ENCODE measurements around the gene PRKAG1. TPM values are rescaled to one million over a fixed set of nuclear protein-coding genes. Genes with fewer than 3 reads are reported as not detected.

PRKAG1 gene
- total RNA-seq, 1 donor from 2014 or later = 58.2 TPM

DNA sequence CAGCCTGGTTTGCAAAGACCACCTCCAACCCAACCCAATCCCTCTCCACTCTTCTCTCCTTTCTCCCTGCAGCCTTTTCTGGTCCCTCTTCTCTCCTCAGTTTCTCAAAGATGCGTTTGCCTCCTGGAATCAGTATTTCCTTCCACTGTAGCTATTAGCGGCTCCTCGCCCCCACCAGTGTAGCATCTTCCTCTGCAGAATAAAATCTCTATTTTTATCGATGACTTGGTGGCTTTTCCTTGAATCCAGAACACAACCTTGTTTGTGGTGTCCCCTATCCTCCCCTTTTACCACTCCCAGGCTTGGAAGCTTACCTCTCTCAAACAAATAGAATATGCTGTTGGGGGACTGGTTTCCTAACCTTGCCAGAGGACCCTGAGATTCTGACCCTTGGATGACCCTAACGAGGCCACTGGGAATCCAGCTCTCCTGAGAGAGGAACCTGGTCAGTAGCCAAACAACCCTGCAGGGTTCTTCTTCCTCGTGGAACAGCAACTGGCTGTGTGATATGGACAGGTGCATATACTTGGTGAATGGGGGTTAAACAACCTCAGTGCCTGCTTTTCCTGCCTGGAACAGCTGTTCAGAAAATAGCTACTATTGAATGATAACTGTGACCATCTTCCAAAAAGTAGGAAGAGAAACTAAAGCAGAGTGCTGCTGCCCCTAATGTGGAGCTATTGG lies 36.0 kb downstream of the PRKAG1 start:
- Mint-ChIP-seq H3K27me3 (ENCODE audit: unreplicated experiment) (peaks cover 42% of the 10 kb centered on the region), H3K4me1 (ENCODE audit: low read depth, unreplicated experiment) (peaks cover 13% of the 10 kb centered on the region), H3K36me3 (ENCODE audit: unreplicated experiment) (peaks cover 2% of the 10 kb centered on the region), H3K4me3 (ENCODE audit: unreplicated experiment) (no peak overlapping the region), H3K9me3 (ENCODE audit: unreplicated experiment) (peaks cover 10% of the 10 kb centered on the region), H3K27ac (ENCODE audit: unreplicated experiment) (no peak overlapping the region)
- DNase-seq = no peak
- TF ChIP-seq, protein P1, sequence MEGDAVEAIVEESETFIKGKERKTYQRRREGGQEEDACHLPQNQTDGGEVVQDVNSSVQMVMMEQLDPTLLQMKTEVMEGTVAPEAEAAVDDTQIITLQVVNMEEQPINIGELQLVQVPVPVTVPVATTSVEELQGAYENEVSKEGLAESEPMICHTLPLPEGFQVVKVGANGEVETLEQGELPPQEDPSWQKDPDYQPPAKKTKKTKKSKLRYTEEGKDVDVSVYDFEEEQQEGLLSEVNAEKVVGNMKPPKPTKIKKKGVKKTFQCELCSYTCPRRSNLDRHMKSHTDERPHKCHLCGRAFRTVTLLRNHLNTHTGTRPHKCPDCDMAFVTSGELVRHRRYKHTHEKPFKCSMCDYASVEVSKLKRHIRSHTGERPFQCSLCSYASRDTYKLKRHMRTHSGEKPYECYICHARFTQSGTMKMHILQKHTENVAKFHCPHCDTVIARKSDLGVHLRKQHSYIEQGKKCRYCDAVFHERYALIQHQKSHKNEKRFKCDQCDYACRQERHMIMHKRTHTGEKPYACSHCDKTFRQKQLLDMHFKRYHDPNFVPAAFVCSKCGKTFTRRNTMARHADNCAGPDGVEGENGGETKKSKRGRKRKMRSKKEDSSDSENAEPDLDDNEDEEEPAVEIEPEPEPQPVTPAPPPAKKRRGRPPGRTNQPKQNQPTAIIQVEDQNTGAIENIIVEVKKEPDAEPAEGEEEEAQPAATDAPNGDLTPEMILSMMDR (IDR thresholded peaks at IDR 0.05; ENCODE audit: partially characterized antibody, unreplicated experiment) = no peak

DNA sequence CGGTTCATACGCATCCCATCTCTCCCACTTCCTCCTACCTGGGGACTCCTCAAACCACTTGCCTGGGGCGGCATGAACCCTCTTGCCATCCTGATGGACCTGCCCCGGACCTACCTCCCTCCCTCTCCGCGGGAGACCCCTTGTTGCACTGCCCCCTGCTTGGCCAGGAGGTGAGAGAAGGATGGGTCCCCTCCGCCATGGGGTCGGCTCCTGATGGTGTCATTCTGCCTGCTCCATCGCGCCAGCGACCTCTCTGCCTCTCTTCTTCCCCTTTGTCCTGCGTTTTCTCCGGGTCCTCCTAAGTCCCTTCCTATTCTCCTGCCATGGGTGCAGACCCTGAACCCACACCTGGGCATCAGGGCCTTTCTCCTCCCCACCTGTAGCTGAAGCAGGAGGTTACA lies 36.8 kb downstream of the PRKAG1 start:
- Mint-ChIP-seq H3K27me3 (ENCODE audit: unreplicated experiment) (peaks cover 47% of the 10 kb centered on the region), H3K36me3 (ENCODE audit: unreplicated experiment) (no peaks in the 10 kb centered on the region), H3K27ac (ENCODE audit: unreplicated experiment) (no peak overlapping the region), H3K9me3 (ENCODE audit: unreplicated experiment) (peaks cover 14% of the 10 kb centered on the region), H3K4me1 (ENCODE audit: low read depth, unreplicated experiment) (peaks cover 13% of the 10 kb centered on the region), H3K4me3 (ENCODE audit: unreplicated experiment) (peak overlapping the region; percentile 74)
- TF ChIP-seq, protein P1 (IDR thresholded peaks at IDR 0.05; ENCODE audit: partially characterized antibody, unreplicated experiment) = no peak
- DNase-seq = no peak

- peak; percentile 40 for DNase-seq
- Mint-ChIP-seq H3K36me3 (ENCODE audit: unreplicated experiment) (no peaks in the 10 kb centered on the region), H3K27me3 (ENCODE audit: unreplicated experiment) (peaks cover 50% of the 10 kb centered on the region), H3K4me3 (ENCODE audit: unreplicated experiment) (peak overlapping the region; percentile 74), H3K4me1 (ENCODE audit: low read depth, unreplicated experiment) (peaks cover 13% of the 10 kb centered on the region), H3K9me3 (ENCODE audit: unreplicated experiment) (peaks cover 14% of the 10 kb centered on the region), H3K27ac (ENCODE audit: unreplicated experiment) (no peak overlapping the region)
- TF ChIP-seq, protein P1 (IDR thresholded peaks at IDR 0.05; ENCODE audit: partially characterized antibody, unreplicated experiment) = no peak
These were observed 37.4 kb downstream of the PRKAG1 start for GRCh38 chr12:48980953-48981756.

- peak overlapping the region; percentile 64 for H3K4me3 Mint-ChIP-seq (ENCODE audit: unreplicated experiment)
- peaks cover 54% of the 10 kb centered on the region for H3K27me3 Mint-ChIP-seq (ENCODE audit: unreplicated experiment)
- no peak overlapping the region for H3K27ac Mint-ChIP-seq (ENCODE audit: unreplicated experiment)
- DNase-seq = no peak
- no peaks in the 10 kb centered on the region for H3K36me3 Mint-ChIP-seq (ENCODE audit: unreplicated experiment)
- peaks cover 13% of the 10 kb centered on the region for H3K9me3 Mint-ChIP-seq (ENCODE audit: unreplicated experiment)
- TF ChIP-seq, protein P1 (IDR thresholded peaks at IDR 0.05; ENCODE audit: partially characterized antibody, unreplicated experiment) = no peak
- H3K4me1 Mint-ChIP-seq (ENCODE audit: low read depth, unreplicated experiment) = peaks cover 9% of the 10 kb centered on the region
These were observed 38.1 kb downstream of the PRKAG1 start for GRCh38 chr12:48980389-48980952.

All from glutamatergic neuron (in vitro differentiated cells).